PFSK-1 (cell line): ENCODE results near the gene PCBP3.

ENCODE experiments used
- FOXP2 ChIP-seq: optimal IDR thresholded peaks from 2 replicates; pipeline ENCODE3; 2011; ENCODE audit warnings: borderline replicate concordance, control low read depth, inconsistent platforms; ENCODE audit not compliant: insufficient read depth; ENCODE audit errors: extremely low read length, extremely low read depth
- POLR2AphosphoS5 ChIP-seq: IDR thresholded peaks from 2 replicates; pipeline ENCODE4 v1.6.1; 2012; ENCODE audit warnings: low read depth, mild to moderate bottlenecking, control low read depth, low read length, moderate library complexity
- SIN3A ChIP-seq: IDR thresholded peaks from 2 replicates; pipeline ENCODE4 v1.6.1; 2012; ENCODE audit warnings: mild to moderate bottlenecking, low read length, moderate library complexity, borderline replicate concordance; ENCODE audit not compliant: insufficient read depth
- TAF1 ChIP-seq: IDR thresholded peaks from 2 replicates; pipeline ENCODE4 v1.6.1; 2012; ENCODE audit warnings: low read length, control low read depth, borderline replicate concordance; ENCODE audit not compliant: insufficient read depth
- TF ChIP-seq, protein P1 (sequence below), 2 experiments: IDR thresholded peaks; 2 replicates each; pipeline versions ENCODE4 v1.6.1 to v1.8.0; 2011 to 2012; ENCODE audit warnings: low read depth in 2 of 2, low read length in 2 of 2, control low read depth in 1 of 2, inconsistent platforms in 1 of 2, mild to moderate bottlenecking in 1 of 2, moderate library complexity in 1 of 2; ENCODE audit not compliant: insufficient read depth in 1 of 2

Gene PCBP3

DNA sequence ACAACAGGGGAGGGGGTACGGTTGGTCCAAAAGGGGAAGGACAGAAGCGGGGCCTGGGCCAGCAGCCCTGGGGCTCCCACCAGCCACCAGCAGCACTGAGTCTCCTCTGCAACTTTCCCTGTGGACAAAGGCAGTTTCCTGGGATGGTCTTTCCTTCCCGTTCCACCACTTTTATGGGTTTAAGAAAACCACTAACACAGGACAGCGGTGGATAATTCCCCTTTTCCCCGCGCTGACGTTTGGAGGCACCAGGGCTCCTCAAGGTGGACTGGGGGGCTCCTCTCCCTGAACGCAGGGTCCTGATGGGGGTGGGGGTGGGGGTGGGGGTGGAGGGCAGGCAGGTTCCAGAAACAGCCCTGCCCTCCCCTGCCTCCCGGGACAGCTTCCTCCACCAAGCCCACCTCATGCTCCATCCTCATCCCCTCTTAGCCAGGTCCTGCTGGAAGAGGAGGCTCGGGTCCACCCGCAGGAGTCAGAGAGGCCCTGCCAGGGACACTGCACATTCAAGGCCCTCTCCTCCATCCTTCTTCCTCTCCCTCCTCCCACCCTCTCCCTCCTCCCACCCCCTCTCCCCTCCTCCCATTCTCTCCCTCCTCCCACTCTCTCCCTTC, 333.3 kb downstream of the PCBP3 start:
- no peak for TF ChIP-seq SIN3A
- TF ChIP-seq POLR2AphosphoS5: no peak
- no peak for TF ChIP-seq FOXP2
- TF ChIP-seq TAF1: no peak
- TF ChIP-seq, protein P1, sequence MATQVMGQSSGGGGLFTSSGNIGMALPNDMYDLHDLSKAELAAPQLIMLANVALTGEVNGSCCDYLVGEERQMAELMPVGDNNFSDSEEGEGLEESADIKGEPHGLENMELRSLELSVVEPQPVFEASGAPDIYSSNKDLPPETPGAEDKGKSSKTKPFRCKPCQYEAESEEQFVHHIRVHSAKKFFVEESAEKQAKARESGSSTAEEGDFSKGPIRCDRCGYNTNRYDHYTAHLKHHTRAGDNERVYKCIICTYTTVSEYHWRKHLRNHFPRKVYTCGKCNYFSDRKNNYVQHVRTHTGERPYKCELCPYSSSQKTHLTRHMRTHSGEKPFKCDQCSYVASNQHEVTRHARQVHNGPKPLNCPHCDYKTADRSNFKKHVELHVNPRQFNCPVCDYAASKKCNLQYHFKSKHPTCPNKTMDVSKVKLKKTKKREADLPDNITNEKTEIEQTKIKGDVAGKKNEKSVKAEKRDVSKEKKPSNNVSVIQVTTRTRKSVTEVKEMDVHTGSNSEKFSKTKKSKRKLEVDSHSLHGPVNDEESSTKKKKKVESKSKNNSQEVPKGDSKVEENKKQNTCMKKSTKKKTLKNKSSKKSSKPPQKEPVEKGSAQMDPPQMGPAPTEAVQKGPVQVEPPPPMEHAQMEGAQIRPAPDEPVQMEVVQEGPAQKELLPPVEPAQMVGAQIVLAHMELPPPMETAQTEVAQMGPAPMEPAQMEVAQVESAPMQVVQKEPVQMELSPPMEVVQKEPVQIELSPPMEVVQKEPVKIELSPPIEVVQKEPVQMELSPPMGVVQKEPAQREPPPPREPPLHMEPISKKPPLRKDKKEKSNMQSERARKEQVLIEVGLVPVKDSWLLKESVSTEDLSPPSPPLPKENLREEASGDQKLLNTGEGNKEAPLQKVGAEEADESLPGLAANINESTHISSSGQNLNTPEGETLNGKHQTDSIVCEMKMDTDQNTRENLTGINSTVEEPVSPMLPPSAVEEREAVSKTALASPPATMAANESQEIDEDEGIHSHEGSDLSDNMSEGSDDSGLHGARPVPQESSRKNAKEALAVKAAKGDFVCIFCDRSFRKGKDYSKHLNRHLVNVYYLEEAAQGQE (IDR thresholded peaks at IDR 0.05; ENCODE audit: insufficient read depth in 1 of 2, low read depth in 2 of 2, low read length in 2 of 2): no peak

DNA sequence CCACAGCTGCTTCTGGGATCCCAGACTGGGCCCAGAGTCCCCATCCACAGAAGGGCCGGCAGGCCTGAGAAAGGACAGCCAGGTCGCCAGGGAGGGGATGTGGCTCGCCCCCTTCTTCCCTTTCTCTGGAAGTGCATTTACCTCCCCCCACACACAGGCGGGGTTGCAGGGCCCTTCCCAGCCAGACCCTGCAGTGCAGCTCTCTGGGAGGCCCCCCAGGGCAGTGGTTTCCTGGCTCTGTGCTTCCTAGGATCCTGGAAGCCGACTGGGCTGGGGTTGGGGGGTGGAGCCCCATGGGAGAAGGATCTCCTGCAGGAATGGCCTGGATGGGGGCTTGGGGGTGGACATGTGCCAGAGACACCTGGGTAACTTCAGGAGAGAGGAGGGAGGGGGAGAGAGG, 333.9 kb downstream of the PCBP3 start:
- TF ChIP-seq, protein P1 (IDR thresholded peaks at IDR 0.05; ENCODE audit: insufficient read depth in 1 of 2, low read depth in 2 of 2, low read length in 2 of 2): no peak

DNA sequence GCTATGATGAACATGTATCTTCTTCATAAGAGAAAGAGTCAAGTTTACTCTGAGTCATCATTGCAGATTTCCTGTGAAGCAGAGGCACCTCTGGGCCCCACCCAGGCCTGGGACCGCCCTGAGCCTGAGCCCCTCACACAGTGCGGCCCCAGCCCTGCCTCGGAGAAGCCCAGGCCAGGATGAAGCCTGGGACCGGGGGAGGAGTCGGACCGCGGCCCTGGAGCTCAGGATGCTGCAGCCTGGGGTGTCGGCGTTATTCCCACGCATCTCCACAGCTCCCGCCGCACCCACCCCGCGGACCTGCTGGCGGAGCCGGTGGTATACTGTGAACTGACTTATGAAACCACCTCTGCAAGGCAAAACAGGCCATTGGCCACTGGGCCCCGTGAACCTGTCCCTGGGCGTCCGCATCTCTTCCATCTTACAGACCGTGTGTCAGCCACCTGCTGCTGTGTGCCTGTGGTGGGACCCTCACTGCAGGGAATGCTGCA, 335.7 kb downstream of the PCBP3 start:
- TF ChIP-seq POLR2AphosphoS5: no peak
- no peak for TF ChIP-seq TAF1
- no peak for TF ChIP-seq FOXP2
- TF ChIP-seq, protein P1 (IDR thresholded peaks at IDR 0.05; ENCODE audit: insufficient read depth in 1 of 2, low read depth in 2 of 2, low read length in 2 of 2): no peak
- no peak for TF ChIP-seq SIN3A

DNA sequence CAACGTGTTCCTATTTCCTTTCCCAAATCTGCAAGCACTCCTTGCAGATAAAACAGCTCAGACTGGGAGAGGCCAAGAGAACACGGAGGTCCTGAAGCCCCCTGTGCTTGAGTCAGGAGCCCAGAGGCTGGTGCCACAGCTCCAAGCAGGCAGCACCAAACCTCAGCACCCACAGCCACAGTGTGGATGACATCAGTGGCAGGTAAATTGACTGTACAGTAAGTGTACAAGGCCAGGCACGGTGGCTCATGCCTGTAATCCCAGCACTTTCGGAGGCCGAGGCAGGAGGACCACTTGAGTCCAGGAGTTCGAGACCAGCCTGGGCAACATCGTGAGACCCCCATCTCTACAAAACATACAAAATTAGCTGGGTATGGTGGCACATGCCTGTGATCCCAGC, 336.1 kb downstream of the PCBP3 start:
- TF ChIP-seq TAF1 (no peak), SIN3A (no peak), POLR2AphosphoS5 (no peak), FOXP2 (no peak)
- TF ChIP-seq, protein P1 (IDR thresholded peaks at IDR 0.05; ENCODE audit: insufficient read depth in 1 of 2, low read depth in 2 of 2, low read length in 2 of 2): no peak

DNA sequence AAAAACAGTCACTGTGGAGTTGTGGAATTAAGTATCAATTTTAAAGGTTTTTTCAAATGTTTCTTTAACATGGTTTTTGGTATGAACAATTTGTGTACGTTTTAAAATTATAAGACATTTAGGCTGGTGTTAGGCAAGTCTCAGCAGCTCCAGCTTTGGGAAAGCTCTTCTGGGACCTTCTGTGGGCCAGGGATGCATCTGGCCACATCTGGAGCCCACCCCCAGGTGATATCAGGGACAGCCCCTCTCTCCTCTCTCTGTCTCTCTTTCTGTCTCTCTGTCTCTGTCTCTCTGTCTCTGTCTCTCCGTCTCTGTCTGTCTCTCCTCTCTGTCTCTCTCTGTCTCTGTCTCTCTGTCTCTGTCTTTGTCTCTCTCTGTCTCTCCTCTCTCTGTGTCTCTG, 336.7 kb downstream of the PCBP3 start:
- no peak for TF ChIP-seq TAF1
- no peak for TF ChIP-seq POLR2AphosphoS5
- TF ChIP-seq, protein P1 (IDR thresholded peaks at IDR 0.05; ENCODE audit: insufficient read depth in 1 of 2, low read depth in 2 of 2, low read length in 2 of 2): no peak
- TF ChIP-seq FOXP2: no peak
- TF ChIP-seq SIN3A: no peak
